HG03045 (cell line): ENCODE results near the gene SPATA32.
"Not testable (repeated sequence)": the region's sequence is repeated elsewhere in the genome, so short reads cannot be mapped to it uniquely, and the experiment has no call there.

Source experiments
- ATAC-seq: cut with Tn5 transposase; IDR thresholded peaks from one replicate; pipeline ENCODE4 v1.9.1; 2021; ENCODE audit warnings: mild to moderate bottlenecking, moderate library complexity; ENCODE audit not compliant: unreplicated experiment

The SPATA32 gene

DNA sequence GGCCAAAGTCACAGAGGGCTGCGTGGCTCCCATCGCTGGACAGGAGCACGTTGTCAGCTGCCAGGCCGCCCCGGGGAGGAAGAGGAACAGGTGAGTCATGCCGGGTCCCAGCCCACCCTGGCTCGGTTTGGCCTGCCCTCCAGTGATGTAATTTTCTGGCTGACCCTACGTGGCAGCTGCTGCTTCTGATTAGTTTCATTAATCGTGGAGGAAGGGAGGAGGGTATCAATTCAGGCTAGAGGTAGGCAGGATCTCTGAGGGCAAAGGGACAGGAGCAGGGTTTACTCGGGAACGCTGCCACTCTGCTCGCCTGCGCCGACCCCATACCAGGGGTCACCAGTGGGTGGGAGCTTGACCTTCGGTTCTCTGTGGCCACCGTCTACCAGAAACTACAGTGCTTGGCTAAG is 11.7 kb upstream of the SPATA32 start:
- no peak for ATAC-seq

DNA sequence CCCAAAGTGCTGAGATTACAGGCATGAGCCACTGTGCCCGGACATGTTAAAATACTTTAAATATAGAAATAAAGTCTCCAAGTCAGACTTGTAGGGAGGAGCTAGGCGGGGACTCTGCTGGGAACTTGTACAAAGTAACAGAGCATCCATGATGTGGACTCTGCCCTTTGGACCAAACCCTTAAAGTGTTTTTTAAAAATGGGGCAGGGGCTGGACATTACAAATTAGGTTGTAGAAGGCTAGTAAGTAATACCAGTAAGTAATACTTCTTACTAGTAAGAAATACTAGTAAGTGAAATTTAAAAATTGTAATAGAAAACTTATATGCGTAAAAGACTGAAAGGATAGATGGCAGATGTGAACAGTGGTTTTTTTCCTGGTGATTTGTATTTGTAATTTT is 9.7 kb upstream of the SPATA32 start:
- ATAC-seq, result no peak

DNA sequence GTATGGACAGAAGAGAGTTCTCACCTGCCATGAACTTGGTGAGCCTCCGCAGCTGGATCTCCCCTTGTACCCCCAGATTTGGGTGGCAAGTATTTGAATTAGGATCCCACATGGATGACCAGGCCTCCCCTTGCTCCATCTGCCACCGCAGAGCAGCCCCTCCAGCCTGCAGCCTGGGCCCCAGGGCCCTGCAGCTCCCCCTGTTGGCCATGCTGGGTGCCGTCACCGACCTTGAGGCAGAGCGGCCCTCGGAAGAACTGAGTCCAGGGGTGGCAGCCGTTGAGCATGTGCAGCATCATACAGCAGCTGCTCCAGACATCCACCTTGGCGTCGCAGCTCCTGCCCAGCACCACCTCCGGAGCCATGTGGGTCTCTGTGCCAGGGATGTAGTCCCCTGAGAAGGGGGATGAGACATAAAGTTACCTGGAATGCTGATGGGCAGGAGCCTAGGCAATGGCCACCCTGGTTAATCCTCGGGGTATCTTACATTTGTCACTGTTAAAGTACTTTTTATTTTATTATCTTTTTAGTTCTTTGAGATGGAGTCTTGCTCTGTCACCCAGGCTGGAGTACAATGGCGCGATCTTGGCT is 9.0 kb upstream of the SPATA32 start:
- no peak for ATAC-seq

DNA sequence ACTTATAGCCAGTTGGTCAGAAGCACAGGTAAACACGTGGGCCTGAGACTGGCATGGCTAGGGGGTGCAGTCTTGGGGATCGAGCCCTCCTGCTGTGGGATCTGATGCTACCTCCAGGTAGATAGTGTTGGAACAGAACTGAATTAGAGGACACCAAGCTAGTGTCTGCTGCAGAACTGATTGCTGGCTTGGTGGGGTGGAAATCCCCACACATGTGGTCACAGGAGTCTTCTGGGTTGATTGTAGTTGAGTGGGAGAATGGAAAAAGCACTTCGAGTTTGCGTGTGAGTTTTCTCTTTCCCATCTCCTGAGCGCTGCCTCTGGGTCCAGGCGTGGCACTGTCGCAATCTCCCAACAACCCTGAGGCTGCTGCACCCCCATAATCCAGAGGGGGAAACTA is 8.0 kb upstream of the SPATA32 start:
- no peak for ATAC-seq

DNA sequence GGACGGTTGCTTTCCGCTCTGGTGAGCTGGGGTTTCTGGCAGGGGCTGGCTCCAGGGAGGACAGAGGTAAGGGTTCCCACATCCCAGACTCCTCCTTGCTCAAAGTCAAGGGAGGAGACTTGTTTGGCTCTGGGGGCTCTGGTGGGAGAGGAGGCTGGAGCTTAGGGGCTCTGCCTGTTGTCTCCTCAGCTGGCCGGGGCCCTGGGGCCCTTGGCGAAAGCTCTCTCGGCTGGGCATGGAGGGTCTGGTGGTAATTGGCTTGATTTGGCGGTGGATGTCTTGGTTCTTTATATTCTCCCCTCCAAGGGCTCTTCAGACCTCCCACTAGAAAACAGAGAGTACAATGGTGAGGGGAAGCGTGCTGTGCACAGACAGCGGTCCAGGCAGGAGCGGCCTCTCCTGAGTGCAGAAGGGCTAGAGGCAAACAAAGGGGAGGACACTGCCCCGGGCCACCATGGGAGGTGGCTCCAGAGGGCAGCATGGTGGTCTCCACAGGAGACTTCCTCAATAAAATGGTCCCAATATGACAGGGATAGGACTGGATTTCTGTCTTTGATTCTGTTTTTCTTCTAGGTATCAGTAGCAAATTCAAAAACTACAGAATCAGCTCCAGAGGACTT is 5.7 kb upstream of the SPATA32 start:
- ATAC-seq, result no peak

DNA sequence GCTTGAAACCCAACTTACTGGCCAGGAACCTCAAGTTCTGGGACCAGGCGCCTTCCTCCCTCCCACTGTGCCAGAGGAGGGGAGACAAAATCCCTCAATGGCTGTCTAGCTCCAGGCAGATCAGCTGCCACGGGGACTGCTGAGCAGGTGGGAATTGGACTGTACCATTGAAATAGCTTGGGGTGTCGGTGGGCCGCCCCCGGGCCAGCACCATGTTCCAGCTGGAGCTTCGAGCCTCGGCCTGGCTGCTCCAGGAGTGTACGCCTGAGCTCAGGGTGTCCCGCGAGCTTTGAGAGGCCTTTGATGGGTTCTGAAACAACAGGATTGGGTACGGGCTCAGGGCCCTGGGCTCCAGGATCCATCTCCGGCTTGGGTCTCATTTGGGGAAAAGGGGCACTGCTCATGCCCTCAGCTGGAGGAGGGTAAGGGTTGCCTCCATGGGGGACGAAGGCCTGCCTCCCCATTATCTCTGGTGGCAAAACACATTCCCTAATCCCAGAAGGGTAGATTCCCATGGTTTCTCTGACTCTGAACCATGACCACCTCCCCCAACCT is 4.6 kb upstream of the SPATA32 start:
- no peak for ATAC-seq

DNA sequence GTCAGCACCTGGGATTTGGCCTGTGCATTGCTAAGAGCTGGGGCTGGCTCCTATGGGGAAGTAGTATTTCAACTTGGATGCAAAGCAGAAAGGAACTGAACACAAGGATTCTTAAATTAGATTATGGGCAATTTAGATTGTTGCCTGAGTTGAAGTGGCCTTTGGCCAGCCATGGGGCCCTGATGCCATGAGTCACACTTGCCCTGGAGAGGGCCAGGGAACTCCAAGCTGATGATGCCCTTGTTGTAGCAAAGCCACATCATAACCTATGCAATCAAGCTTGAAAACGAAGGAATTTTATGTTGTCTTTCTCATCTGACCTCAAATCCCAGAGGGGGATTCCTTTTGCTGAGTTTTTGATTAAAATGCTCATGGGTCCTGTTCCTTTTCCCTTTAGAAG is 3.9 kb upstream of the SPATA32 start:
- no peak for ATAC-seq

DNA sequence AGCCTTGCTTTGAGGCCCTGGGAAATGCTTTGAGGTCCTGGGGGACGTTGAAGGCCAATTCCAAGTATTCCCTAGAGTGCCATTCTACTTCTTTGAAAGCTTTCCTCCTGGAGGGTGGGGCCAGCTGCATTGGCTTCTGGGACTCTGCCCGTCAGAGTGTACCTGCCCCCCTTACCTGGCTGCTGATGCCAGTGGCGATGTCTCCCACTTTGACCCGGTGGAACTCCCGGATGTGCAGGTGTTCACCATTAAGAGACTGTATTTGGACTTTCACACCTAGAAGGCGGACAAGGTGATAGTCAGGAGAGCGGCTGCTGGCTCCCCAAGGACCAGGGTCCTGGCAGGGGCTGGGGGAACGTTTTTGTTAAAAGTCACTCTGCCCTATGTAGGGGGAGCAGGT is 3.1 kb upstream of the SPATA32 start:
- no peak for ATAC-seq

DNA sequence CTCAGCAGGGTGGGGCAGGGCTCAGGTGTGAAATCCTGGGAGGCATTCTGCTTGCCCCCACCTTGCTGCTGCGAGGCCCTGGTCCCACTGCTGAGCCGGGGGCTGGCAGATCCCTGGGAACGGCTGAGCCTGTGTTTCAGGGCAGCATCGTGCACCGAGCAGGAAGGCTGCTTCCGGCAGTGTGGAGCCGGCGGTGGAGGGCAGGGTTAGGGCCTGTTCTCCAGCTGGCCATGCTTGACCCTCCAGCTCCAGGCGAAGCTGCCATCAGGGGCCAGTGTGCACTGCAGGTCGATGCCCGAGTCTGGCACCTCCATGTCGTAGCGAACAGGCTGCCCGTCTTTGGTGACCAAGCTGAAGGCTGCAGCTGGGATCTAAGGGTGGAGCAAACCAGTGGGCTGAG is 2.5 kb upstream of the SPATA32 start:
- no peak for ATAC-seq

DNA sequence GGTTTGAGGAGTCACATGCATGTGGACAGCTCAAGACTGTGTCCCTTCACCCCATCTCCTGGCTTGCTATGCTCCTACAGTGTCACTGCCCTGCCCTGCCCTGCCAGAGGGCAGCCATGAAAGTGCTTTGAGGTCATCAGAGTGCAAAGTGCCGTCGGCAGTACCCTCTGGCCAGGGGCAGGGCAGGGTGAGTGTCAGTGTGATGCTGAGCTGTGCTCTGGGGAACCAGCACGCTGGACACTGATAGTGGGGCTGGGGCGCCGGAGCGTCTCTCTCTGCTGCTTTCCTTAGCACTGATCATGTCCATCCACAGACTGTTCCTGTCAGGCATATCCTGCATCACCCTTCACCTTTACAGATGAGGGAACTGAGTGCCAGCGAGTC is 1.6 kb upstream of the SPATA32 start:
- ATAC-seq, result no peak

DNA sequence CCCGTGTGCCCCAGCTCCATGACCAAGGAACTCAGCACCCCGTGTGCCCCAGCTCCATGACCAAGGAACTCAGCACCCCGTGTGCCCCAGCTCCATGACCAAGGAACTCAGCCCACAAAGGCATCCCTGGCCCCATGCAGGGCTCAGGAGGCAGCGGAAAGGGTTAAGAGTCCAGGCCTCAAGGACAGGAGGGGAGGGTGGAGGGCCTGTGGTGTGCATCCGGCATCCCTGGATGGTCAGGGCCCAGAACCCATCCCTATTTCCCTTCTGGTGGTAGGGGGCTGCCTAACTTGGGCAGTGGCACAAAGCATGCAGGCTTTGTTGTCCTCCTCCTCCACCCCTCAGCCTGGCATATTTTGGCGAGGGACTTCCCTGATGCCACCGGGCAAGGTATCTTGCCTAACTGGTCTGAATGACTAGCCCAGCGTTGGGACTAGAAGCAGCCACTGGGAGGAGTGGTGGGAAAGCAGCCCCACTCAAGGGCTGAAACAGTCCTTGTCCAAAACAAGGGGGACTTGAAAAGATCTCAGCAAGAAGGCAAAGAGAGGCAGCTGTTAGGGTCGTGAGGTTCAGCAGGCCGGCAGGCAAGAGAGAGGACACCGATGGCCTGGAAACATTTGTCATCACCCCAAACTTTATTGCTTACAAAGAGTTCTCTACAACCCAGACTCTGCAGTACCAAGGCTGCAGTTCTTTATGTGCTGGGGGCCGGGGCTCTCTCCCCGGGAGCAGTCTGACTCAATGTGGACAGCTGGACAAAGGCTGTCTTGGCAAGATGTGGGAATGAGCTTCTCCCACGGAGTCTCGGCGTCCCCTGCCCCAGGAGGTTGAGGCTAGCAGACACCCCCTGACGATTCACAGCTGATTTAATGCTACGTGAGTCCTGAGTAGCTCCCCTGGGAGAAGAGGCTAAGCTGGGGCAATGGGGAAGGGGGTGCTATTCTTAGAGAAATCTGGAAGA is 902 bp upstream of the SPATA32 start:
- ATAC-seq, result peak; percentile 12

DNA sequence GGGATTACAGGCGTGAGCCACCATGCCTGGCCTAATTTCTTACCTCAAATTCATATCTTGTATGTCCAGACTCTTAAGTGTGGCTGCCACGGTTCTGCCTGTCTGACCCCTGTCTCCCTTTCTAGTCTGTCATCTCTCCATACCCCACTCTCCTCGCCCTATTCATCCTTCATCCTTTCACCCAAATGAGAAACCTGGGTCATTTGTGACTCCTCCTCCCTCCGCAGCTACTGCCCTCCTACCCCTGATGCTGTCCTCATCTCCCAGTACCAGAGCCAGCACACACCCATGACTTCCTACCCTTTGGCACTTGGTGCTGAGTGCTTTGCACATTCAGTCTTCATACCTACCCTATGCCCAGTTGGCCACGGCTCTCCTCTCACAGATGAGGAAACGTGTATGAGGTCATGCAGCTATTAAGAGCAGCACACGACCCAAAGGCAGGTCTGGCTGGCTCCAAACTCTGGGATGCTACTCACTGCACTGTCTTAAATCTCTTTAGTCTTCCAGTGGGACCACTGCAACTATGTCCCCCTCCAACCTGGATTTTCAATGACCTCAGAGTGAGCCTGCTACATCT is 1.6 kb downstream of the SPATA32 start:
- no peak for ATAC-seq

DNA sequence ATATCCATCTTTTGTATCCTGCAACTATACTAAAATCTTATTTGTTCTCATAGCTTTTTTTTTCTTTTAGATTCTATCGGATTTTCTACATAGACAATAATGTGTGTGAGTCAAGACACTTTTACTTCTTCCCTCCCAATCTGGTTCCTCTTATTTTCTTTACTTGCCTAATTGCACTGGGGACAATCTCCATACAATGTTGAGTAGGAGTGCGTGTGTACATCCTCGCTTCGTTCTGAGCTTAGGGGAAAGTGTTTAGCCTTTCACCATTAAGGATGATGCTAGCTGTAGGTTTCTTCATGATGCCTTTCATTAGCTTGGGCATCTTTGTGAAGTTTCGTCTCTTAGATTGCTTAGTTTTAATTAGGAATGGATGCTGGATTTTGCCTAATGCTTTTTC is 2.9 kb downstream of the SPATA32 start:
- no peak for ATAC-seq

DNA sequence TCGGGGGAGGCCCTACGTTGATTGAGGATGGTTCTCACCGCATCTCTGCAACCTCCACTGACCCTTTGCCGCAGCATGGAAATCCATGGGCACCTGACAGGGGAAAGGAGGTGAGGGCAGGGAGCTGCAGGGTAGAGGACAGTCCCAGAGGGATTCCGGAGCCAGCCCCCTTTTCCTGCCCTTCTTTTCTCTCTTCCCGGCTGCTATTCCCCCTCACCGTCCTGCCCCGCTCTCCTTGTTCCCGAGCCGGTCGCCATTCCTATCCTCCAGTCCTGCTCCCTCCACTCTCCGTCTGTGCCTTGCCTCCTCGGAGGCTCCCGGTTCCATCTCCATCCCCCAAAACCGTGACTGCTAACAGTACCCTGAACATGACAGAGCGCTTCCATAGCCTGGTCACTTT is 4.8 kb downstream of the SPATA32 start:
- no peak for ATAC-seq

DNA sequence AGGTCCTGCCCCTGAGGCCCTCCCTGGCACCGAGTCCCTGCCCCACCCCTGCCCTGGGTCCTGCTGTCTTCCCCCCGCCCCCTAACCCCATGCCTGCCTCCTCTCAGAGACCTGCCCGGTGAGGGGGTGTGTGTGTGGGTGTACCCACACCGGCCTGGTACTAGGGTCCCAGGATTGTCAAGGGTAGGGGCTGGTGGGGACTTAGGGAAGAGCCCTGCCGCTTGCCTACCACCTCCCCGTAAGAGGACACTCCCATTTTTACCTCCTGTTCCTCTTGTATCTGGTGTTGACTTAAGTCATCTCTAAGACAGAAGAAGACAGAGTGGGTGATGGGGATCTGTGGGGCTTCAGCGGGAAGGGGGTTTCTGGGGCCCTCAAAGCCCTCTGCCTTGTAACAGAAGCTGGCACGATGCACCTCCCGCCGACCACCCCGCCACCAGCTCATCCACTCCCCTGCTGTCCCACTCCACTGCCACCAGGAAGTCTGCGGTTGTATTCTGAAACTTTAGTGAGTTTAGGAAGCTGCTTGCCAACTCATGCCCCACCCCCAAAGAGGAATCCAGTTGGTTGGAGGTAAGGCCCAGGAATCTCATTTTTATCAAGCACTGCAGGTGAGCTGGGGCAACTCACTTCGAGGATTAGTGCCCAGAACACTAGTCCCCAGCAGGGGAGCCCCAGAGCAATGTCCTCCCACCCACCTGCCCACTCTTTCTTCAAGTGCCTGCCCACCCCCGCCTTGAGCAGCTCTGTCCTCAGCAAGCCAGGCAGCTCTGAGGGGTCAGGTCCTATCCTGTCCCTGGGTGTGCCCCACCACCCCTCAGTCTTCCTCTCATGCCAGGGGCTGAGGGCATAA is 5.6 kb downstream of the SPATA32 start:
- ATAC-seq, result no peak

DNA sequence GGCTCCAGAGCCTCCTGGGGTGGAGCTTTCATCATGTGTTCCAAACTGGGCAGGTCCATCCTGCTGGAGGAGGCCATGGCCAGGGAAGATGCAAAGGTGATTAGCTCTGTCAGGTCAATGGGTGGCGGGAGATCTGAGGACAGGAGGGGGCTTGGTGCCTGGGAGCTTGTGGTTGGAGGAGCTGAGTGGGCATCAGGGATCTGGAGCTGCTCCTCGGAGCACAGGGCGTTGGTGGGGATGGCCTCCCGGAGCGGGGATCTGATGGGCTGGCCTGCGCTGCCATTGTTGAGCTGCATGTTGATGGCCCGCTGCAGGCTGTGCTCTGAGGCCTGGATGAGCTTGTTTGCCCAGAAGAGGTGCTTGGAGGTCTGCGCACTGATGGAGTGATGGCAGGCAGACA is 6.5 kb downstream of the SPATA32 start:
- no peak for ATAC-seq

DNA sequence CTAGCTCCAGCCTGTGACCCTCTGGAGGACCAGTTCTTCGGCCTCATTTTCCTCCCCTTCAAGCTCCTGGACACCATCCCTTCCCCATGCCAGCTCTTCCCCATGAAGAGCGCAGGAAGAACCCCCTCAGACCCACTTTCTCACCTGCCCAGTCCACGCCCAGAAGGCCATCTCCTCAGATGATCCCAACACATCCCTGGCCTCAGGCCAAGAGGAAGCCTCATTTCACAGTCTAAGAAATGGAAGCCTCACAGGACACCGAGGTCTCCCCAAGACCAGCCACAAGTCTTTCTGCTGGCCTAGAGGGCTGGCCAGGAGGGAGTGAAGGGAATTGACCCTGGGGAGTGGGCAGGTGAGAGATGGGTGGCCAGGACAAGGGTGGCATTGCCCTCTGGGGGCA is 8.0 kb downstream of the SPATA32 start:
- ATAC-seq, result no peak

DNA sequence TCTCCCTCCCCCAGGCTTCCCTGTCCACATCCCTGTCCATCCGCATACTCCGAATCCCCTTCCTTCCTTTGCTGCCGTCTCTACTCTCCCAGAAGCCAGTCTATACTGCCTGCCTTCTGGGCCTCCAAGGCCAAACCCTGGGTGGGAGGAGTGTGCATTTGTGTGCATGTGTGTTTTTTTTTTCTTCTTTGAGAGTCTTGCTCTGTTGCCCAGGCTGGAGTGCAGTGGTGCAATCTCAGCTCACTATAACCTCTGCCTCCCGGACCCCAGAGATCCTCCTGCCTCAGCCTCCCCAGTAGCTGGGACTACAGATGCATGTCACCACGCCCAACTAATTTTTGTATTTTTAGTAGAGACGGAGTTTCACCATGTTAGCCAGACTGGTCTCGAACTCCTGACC is 8.7 kb downstream of the SPATA32 start:
- not testable (repeated sequence) for ATAC-seq

DNA sequence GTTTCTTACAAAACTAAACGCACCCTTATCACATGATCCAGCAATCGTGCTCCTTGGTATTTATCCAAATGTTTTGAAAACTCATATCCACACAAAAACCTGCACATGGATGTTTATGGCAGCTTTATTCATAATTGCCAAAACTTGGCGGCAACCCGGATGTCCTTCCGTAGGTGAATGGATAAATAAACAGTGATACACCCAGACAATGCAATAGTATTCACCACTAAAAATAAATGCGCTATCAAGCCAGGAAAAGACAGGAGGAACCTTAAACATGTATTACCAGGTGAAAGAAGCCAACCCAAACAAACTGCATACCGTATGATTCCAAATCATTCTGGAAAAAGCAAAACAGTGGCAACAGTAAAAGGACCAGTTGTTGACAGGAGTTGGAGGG is 10.0 kb downstream of the SPATA32 start:
- ATAC-seq, result no peak

DNA sequence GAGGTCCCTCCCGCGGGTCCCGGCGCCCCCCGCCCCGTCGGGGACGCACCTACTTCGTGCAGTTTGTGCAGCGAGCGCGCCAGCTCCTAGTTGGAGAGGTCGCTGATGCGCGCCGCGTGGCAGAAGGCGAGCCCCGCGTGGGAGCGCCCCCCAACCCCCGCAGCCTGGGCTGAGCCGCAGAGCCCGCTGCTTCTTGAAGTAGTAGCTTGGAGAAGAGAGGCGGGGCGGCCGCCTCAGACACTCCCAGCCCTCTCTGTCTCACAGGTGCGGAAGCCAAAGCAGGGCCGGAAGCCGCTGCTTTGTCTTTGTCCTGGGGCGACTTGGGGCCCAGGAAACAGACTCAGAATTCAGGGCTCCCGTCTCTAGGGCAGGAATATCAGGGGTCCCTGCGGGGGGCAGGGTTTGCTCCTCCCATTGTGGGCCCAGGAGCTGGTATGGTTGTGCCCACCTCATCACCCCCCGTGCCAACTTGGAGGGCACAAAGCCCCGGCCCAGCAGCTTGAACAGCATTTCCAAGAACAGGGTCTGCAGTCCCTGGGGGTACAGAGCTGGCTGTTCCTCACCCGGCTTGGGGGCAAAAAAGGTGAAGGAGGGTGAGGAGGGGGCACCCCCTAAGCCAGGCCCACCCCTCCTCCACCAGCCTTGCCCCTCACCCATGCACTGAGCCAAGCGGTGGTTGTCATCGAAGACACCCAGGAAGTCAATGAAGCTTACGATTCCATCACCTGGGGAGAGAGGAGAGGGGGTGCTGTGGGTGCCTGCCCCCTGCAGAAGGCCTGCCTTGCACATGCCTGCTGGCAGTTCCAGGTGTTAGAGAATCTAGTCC is 13.5 kb downstream of the SPATA32 start:
- ATAC-seq, result peak; percentile 59
